Medulla oblongata (tissue), 1 donor: Measurements from ENCODE around the gene CRAMP1.
"Not testable (repeated sequence)": the region's sequence is repeated elsewhere in the genome, so short reads cannot be mapped to it uniquely, and the experiment has no call there.

Experiments
- DNase-seq: peaks from one replicate; pipeline ENCODE4 v3.0.0-alpha.2; 2015; ENCODE audit errors: extremely low spot score

Gene CRAMP1

GRCh38 chr16:1612320-1613111 is at the start of gene CRAMP1:
Gene CRAMP1, plus strand, starts transcription at chr16:1612360. Its CDS starts 2,280 bp downstream, at chr16:1614640.
- DNase-seq = no peak

GRCh38 chr16:1563786-1564185 is 48.4 kb upstream of the CRAMP1 start:
- DNase-seq = no peak

GRCh38 chr16:1564325-1564724 is 47.8 kb upstream of the CRAMP1 start:
- DNase-seq = no peak

GRCh38 chr16:1565083-1565805 is 46.9 kb upstream of the CRAMP1 start:
- DNase-seq = no peak

- no peak for DNase-seq
These were observed 44.2 kb upstream of the CRAMP1 start for GRCh38 chr16:1567988-1568387.

GRCh38 chr16:1571012-1571671 is 41.0 kb upstream of the CRAMP1 start:
- no peak for DNase-seq

- DNase-seq = no peak
These were observed 39.5 kb upstream of the CRAMP1 start for GRCh38 chr16:1572673-1573072.

GRCh38 chr16:1573301-1573700 is 38.9 kb upstream of the CRAMP1 start:
- DNase-seq = no peak

GRCh38 chr16:1575578-1575977 is 36.6 kb upstream of the CRAMP1 start:
- no peak for DNase-seq

- DNase-seq = no peak
These were observed 32.9 kb upstream of the CRAMP1 start for GRCh38 chr16:1579214-1579613.

GRCh38 chr16:1580256-1580655 is 31.9 kb upstream of the CRAMP1 start:
- DNase-seq = no peak

GRCh38 chr16:1580956-1581355 is 31.2 kb upstream of the CRAMP1 start:
- no peak for DNase-seq

- no peak for DNase-seq
These were observed 30.4 kb upstream of the CRAMP1 start for GRCh38 chr16:1581804-1582203.

- DNase-seq = no peak
These were observed 29.0 kb upstream of the CRAMP1 start for GRCh38 chr16:1583180-1583579.

- DNase-seq = no peak
These were observed 27.2 kb upstream of the CRAMP1 start for GRCh38 chr16:1584926-1585484.

- DNase-seq = no peak
These were observed 21.8 kb upstream of the CRAMP1 start for GRCh38 chr16:1590366-1590765.

- no peak for DNase-seq
These were observed 21.0 kb upstream of the CRAMP1 start for GRCh38 chr16:1590930-1591705.

GRCh38 chr16:1592446-1592845 is 19.7 kb upstream of the CRAMP1 start:
- DNase-seq = no peak

GRCh38 chr16:1595511-1595910 is 16.6 kb upstream of the CRAMP1 start:
- not testable (repeated sequence) for DNase-seq

GRCh38 chr16:1596516-1596915 is 15.6 kb upstream of the CRAMP1 start:
- DNase-seq = no peak

GRCh38 chr16:1597154-1597553 is 15.0 kb upstream of the CRAMP1 start:
- no peak for DNase-seq

GRCh38 chr16:1601031-1601430 is 11.1 kb upstream of the CRAMP1 start:
- DNase-seq = no peak
